GM23338 (cell line): ENCODE results near the gene SARM1.

Experiments used
- CTCF ChIP-seq, 2 experiments: fragments of 200-600 bp in 1 of 2; sonication (generic) in 1 of 2; conservative IDR thresholded peaks; 2 replicates each; pipeline versions ENCODE4 v1.5.1 to v1.6.1; 2016 to 2017; ENCODE audit warnings: antibody characterized with exemption in 2 of 2, low read depth in 2 of 2, mild to moderate bottlenecking in 2 of 2, moderate library complexity in 1 of 2
- ETS1 ChIP-seq: IDR thresholded peaks from 2 replicates; pipeline ENCODE4 v1.6.1; 2016; ENCODE audit warnings: antibody characterized with exemption
- EZH2 ChIP-seq: fragments of 200-600 bp; sonication (generic); IDR thresholded peaks from one replicate; pipeline ENCODE4 v1.8.0; 2017; ENCODE audit warnings: antibody characterized with exemption, mild to moderate bottlenecking, low read depth; ENCODE audit not compliant: unreplicated experiment
- EZH2phosphoT487 ChIP-seq: fragments of 200-600 bp; sonication (generic); IDR thresholded peaks from one replicate; pipeline ENCODE4 v1.8.1; 2018; ENCODE audit warnings: antibody characterized with exemption; ENCODE audit not compliant: unreplicated experiment
- JUNB ChIP-seq: IDR thresholded peaks from one replicate; pipeline ENCODE4 v1.6.1; 2016; ENCODE audit warnings: antibody characterized with exemption; ENCODE audit not compliant: unreplicated experiment
- NANOG ChIP-seq: IDR thresholded peaks from 2 replicates; pipeline ENCODE4 v1.6.1; 2016; ENCODE audit warnings: antibody characterized with exemption, borderline replicate concordance
- POLR2AphosphoS5 ChIP-seq: IDR thresholded peaks from 2 replicates; pipeline ENCODE4 v1.6.1; 2016; ENCODE audit warnings: antibody characterized with exemption, low read depth
- REST ChIP-seq: IDR thresholded peaks from one replicate; pipeline ENCODE4 v1.6.1; 2018; ENCODE audit warnings: antibody characterized with exemption; ENCODE audit not compliant: unreplicated experiment

- TF ChIP-seq EZH2 (no peak), POLR2AphosphoS5 (no peak), CTCF (conservative IDR thresholded peaks at IDR 0.05; ENCODE audit: low read depth in 2 of 2) (no peak), REST (no peak), ETS1 (no peak), NANOG (no peak), EZH2phosphoT487 (no peak), JUNB (no peak)
These were observed 32.9 kb downstream of the SARM1 start for GRCh38 chr17:28404461-28404811.
